Pancreas (tissue), 10 donors: ENCODE data around the gene TRAFD1. TPM values are rescaled to one million over a fixed set of nuclear protein-coding genes. Genes with fewer than 3 reads are reported as not detected.
"Not testable (repeated sequence)": the region's sequence is repeated elsewhere in the genome, so short reads cannot be mapped to it uniquely, and the experiment has no call there.

Experiments
- ATAC-seq, 4 donors: fragments of 200-7000 bp; cut with Tn5 transposase; one replicate each; pipeline versions ENCODE4 v1.8.0 to v1.9.1; 2020; ENCODE audit warnings: mild to moderate bottlenecking in 4 of 4, moderate library complexity in 4 of 4
- DNase-seq, 6 donors: peaks; one replicate each; pipeline ENCODE4 v3.0.0-alpha.2; 2020
- FAIRE-seq: peaks from 2 replicates; lab custom pipeline; 2012; peaks lifted over from hg19 to GRCh38; lab: Jason Lieb, UNC
- H3K27ac ChIP-seq, 4 donors: fragments of 200-600 bp; sonication (generic); 1 replicate in 3 of 4; 2 replicates in 1 of 4; pipeline versions ENCODE4 v1.5.0 to v1.8.0; 2020
- H3K27me3 ChIP-seq, 4 donors: fragments of 200-600 bp; one replicate each; pipeline ENCODE4 v1.8.0; 2021
- H3K36me3 ChIP-seq, 3 donors: fragments of 200-600 bp; sonication (generic) in 1 of 3; one replicate each; pipeline versions ENCODE4 v1.5.0 to v1.8.0; 2020 to 2021
- H3K4me1 ChIP-seq, 3 donors: fragments of 200-600 bp; one replicate each; pipeline ENCODE4 v1.8.0; 2021
- H3K4me3 ChIP-seq, 4 donors: fragments of 200-600 bp; sonication (generic) in 2 of 4; one replicate each; pipeline versions ENCODE4 v1.5.0 to v1.8.0; 2020 to 2021
- H3K9me3 ChIP-seq, 4 donors: fragments of 200-600 bp; one replicate each; pipeline ENCODE4 v1.8.0; 2021
- WGBS, 2 donors: extraction: QIAGEN DNeasy Blood & Tissue Kit; methylation state at CpG; one replicate each; pipeline ENCODE4 v1.1.7; 2013; 5-methylcytosine and 5-hydroxymethylcytosine counted together
- intact Hi-C, 3 donors: fragments of 100-400 bp; cut with DNase I; formaldehyde crosslinking; loops; one replicate each; pipeline versions ENCODE4 v1.11.1 to v1.14.2; 2022
- polyA plus RNA-seq, 2 donors: library from polyadenylated mRNA; stranded (reverse); fragments of 200-250 nt; gene quantifications; one replicate each; pipeline ENCODE4 v1.2.3, GENCODE V29; 2013
- total RNA-seq, 6 donors: library from RNA; stranded (reverse); fragmentation: NEBNext Ultra II Directional in 4 of 6; extraction: Animal tissue kit (Norgen Biotek cat#: 25700) in 4 of 6; gene quantifications; one replicate each; pipeline versions ENCODE4 v1.2.1 to v1.2.4, GENCODE V29; 2021 to 2023
- TF ChIP-seq, protein P1 (sequence below), 4 donors: fragments of 200-600 bp; sonication (generic) in 3 of 4; IDR thresholded peaks; one replicate each; pipeline versions ENCODE4 v1.5.0 to v1.8.0; 2021; ENCODE audit warnings: antibody characterized with exemption in 4 of 4
- donor health status: healthy with polysubstance abuse.
- donor health status: DM: no; HTN: no; CAD: no; lungs with moderate emphysema.
- donor health status: DM: no; HTN: no; CAD: no.
- donor health status: control.
- donor health status: control.
- donor health status: Bipolar disorder and iron deficiency.
- donor health status: DM: yes; HTN: yes; CAD: no.
- donor health status: DM: no; HTN: no; CAD: no.
- donor health status: DM: no; HTN: no; CAD: no.
- donor health status: DM: yes; HTN: yes; CAD: no.

TRAFD1 gene
- total and polyA plus RNA-seq, 8 donors = 5.9 to 18.2 (median 8.5) TPM

- no peaks in the 10 kb centered on the region for H3K27me3 ChIP-seq
- H3K4me3 ChIP-seq = no peak overlapping the region
- FAIRE-seq (no peak), DNase-seq (no peak), ATAC-seq (no peak)
- H3K27ac ChIP-seq = no peak overlapping the region
- H3K4me1 ChIP-seq = peaks cover 5 to 12% (median 7%) of the 10 kb centered on the region in 3 donors
- H3K36me3 ChIP-seq = peaks cover 0 to 13% (median 6%) of the 10 kb centered on the region in 3 donors
- TF ChIP-seq, protein P1, sequence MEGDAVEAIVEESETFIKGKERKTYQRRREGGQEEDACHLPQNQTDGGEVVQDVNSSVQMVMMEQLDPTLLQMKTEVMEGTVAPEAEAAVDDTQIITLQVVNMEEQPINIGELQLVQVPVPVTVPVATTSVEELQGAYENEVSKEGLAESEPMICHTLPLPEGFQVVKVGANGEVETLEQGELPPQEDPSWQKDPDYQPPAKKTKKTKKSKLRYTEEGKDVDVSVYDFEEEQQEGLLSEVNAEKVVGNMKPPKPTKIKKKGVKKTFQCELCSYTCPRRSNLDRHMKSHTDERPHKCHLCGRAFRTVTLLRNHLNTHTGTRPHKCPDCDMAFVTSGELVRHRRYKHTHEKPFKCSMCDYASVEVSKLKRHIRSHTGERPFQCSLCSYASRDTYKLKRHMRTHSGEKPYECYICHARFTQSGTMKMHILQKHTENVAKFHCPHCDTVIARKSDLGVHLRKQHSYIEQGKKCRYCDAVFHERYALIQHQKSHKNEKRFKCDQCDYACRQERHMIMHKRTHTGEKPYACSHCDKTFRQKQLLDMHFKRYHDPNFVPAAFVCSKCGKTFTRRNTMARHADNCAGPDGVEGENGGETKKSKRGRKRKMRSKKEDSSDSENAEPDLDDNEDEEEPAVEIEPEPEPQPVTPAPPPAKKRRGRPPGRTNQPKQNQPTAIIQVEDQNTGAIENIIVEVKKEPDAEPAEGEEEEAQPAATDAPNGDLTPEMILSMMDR (IDR thresholded peaks at IDR 0.05) = no peak
- intact Hi-C loops = no loop called here
- H3K9me3 ChIP-seq = no peaks in the 10 kb centered on the region
- 81 to 89% methylated on average over 8 of the region's 8 CpGs for WGBS, 2 donors
These were observed 21.4 kb upstream of the TRAFD1 start for GRCh38 chr12:112103758-112104503.

DNA sequence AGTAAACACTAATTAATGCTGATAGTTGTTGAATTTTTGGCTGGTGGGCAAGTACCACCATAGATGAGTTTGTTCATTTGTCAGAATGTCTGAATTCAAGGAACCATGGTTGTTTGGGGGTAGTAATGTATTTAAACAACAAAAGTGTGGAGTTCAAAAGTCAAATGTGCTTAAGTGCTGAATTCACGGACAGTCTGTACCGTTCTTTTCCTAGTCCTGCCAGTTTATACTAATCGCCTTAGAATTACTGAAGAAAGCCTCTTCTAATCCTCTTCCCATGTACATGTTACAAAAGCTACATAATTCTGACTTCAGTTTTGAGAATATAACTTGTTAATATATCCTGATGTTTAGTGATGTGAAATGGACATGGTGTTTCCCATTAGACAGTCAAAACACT, 19.5 kb upstream of the TRAFD1 start:
- intact Hi-C loops = no loop called here
- Histone ChIP-seq H3K27me3 (no peaks in the 10 kb centered on the region), H3K4me3 (no peak overlapping the region), H3K27ac (no peak overlapping the region), H3K4me1 (peaks cover 5 to 14% (median 7%) of the 10 kb centered on the region in 3 donors), H3K36me3 (peaks cover 0 to 6% (median 0%) of the 10 kb centered on the region in 3 donors), H3K9me3 (no peaks in the 10 kb centered on the region)
- TF ChIP-seq, protein P1 (IDR thresholded peaks at IDR 0.05) = no peak
- FAIRE-seq (no peak), DNase-seq (no peak), ATAC-seq (no peak)
- whole genome bisulfite sequencing, 2 donors = 57 to 60% methylated on average over 3 of the region's 3 CpGs

- H3K4me1 ChIP-seq = peaks cover 5 to 14% (median 7%) of the 10 kb centered on the region in 3 donors
- DNase-seq (peak in 3 of 6 donors; percentile 31 to 35 (median 34)), ATAC-seq (peak in 2 of 4 donors; percentile 7 to 9), FAIRE-seq (no peak)
- no peaks in the 10 kb centered on the region for H3K27me3 ChIP-seq
- no peaks in the 10 kb centered on the region for H3K9me3 ChIP-seq
- WGBS, 2 donors = 21 to 23% methylated on average over 13 of the region's 13 CpGs
- H3K4me3 ChIP-seq = peak overlapping the region; percentile 42 to 94 (median 66)
- intact Hi-C loops = no loop called here
- TF ChIP-seq, protein P1 (IDR thresholded peaks at IDR 0.05) = no peak
- no peaks in the 10 kb centered on the region for H3K36me3 ChIP-seq
- H3K27ac ChIP-seq = peak overlapping the region in 3 of 4 donors; percentile 93 to 95 (median 94)
These were observed 17.8 kb upstream of the TRAFD1 start for GRCh38 chr12:112107306-112108201.

- Histone ChIP-seq H3K36me3 (no peaks in the 10 kb centered on the region), H3K27ac (peak within 1 kb of the TSS; percentile 93 to 95 (median 94)), H3K9me3 (no peaks in the 10 kb centered on the region), H3K27me3 (no peaks in the 10 kb centered on the region), H3K4me3 (peak within 1 kb of the TSS; percentile 42 to 94 (median 66)), H3K4me1 (peaks cover 5 to 14% (median 7%) of the 10 kb centered on the region in 3 donors)
- WGBS, 2 donors = 0% methylated on average over 56 to 74 of the region's 74 CpGs
- no peak for FAIRE-seq
- ATAC-seq = peak; percentile 88 to 94 (median 92)
- peak; percentile 82 to 97 (median 89) for DNase-seq
- intact Hi-C loops = no loop called here
- TF ChIP-seq, protein P1 (IDR thresholded peaks at IDR 0.05) = no peak
These were observed 16.9 kb upstream of the TRAFD1 start, which contains the start of gene NAA25 for GRCh38 chr12:112108202-112109079. NAA25 (minus strand) TSS chr12:112108783; CDS start chr12:112108773, 10 bp downstream.

DNA sequence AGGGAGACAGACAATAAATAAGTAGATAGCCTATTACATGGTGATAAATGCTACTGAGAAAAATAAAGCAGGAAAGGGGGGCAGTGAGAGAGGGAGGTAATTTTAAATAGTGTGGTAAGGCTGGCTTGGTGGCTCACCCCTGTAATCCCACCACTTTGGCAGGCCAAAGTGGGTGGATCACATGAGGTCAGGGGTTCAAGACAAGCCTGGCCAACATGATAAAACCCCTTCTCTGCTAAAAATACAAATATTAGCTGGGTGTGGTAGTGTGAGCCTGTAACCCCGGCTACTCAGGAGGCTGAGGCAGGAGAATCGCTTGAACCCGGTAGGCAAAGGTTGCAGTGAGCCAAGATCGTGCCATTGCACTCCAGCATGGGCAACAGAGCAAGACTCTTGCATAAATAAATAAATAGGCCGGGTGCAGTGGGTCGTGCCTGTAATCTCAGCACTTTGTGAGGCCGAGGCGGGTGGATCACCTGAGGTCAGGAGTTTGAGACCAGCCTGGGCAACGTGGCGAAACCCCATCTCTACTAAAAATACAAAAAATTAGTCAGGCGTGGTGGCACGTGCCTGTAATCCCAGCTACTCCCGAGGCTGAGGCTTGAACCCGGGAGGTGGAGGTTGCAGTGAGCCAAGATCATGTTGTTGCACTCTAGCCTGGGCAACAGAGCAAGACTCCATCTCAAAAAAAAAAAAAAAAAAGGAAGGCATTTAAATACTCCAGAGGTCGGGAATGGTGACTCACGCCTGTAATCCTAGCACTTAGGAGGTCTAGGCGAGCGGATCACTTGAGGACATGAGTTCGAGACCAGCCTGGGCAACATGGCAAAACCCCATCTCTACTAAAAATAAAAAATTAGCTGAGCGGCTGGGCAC, 14.3 kb upstream of the TRAFD1 start:
- H3K4me1 ChIP-seq = peaks cover 2 to 14% (median 5%) of the 10 kb centered on the region in 3 donors
- DNase-seq, H3K27me3 ChIP-seq, H3K27ac ChIP-seq, FAIRE-seq, H3K9me3 ChIP-seq, ATAC-seq, intact Hi-C loops, H3K4me3 ChIP-seq, H3K36me3 ChIP-seq: not testable (repeated sequence)
- 79 to 86% methylated on average over 20 of the region's 20 CpGs for WGBS, 2 donors
